Neuronal stem cell (in vitro differentiated cells): ENCODE data around the gene WWP2.

Experiments
- DNase-seq: peaks from one replicate; pipeline ENCODE4 v3.0.0-alpha.2; 2013; ENCODE audit warnings: low spot score
- H2AFZ ChIP-seq: one replicate; pipeline ENCODE4 v1.6.1; 2013; ENCODE audit warnings: mild to moderate bottlenecking, low read length, inconsistent platforms
- H2AK5ac ChIP-seq: 2 replicates; pipeline ENCODE4 v1.6.1; 2013; ENCODE audit warnings: low read depth, mild to moderate bottlenecking, inconsistent platforms, low read length, moderate library complexity, mixed read lengths
- H2BK120ac ChIP-seq: 2 replicates; pipeline ENCODE4 v1.6.1; 2013; ENCODE audit warnings: low read depth, mild to moderate bottlenecking, inconsistent platforms, low read length, moderate library complexity, mixed read lengths
- H2BK12ac ChIP-seq: one replicate; pipeline ENCODE4 v1.6.1; 2013; ENCODE audit warnings: low read length, inconsistent platforms
- H2BK15ac ChIP-seq: 2 replicates; pipeline ENCODE4 v1.6.1; 2013; ENCODE audit warnings: mild to moderate bottlenecking, low read length, inconsistent platforms, mixed read lengths
- H2BK5ac ChIP-seq: one replicate; pipeline ENCODE4 v1.6.1; 2013; ENCODE audit warnings: inconsistent platforms, mild to moderate bottlenecking, low read length, moderate library complexity
- H3K14ac ChIP-seq: one replicate; pipeline ENCODE4 v1.6.1; 2013; ENCODE audit warnings: low read length, inconsistent platforms
- H3K18ac ChIP-seq: 2 replicates; pipeline ENCODE4 v1.6.1; 2013; ENCODE audit warnings: low read length, inconsistent platforms
- H3K23ac ChIP-seq: 2 replicates; pipeline ENCODE4 v1.6.1; 2013; ENCODE audit warnings: low read depth, mild to moderate bottlenecking, mixed read lengths, low read length, inconsistent platforms; ENCODE audit not compliant: poor library complexity
- H3K27ac ChIP-seq: replicated peaks from 3 replicates; pipeline ENCODE4 v1.5.1; 2013; ENCODE audit warnings: low read length, inconsistent platforms
- H3K27me3 ChIP-seq, 3 experiments: 2 replicates each; pipeline ENCODE4 v1.6.1; 2013; ENCODE audit warnings: low read length in 3 of 3, mild to moderate bottlenecking in 2 of 3, inconsistent platforms in 1 of 3, low read depth in 1 of 3, mixed read lengths in 1 of 3, moderate library complexity in 1 of 3; ENCODE audit not compliant: control insufficient read depth in 3 of 3, insufficient read depth in 3 of 3
- H3K36me3 ChIP-seq, 2 donors: replicated peaks in 1 of 2; 2 replicates each; pipeline ENCODE4 v1.6.1; 2013; ENCODE audit warnings: low read length in 2 of 2; ENCODE audit not compliant: control insufficient read depth in 2 of 2, insufficient read depth in 2 of 2
- H3K4ac ChIP-seq: 2 replicates; pipeline ENCODE4 v1.6.1; 2013; ENCODE audit warnings: inconsistent platforms, mild to moderate bottlenecking, low read length, moderate library complexity
- H3K4me1 ChIP-seq, 2 donors: 1 replicate in 1 of 2; 2 replicates in 1 of 2; pipeline ENCODE4 v1.6.1; 2013; ENCODE audit warnings: low read length in 2 of 2, low read depth in 1 of 2; ENCODE audit not compliant: control insufficient read depth in 2 of 2, insufficient read depth in 1 of 2
- H3K4me2 ChIP-seq: one replicate; pipeline ENCODE4 v1.6.1; 2013; ENCODE audit warnings: mild to moderate bottlenecking, low read length, inconsistent platforms; ENCODE audit not compliant: insufficient read depth, poor library complexity, severe bottlenecking
- H3K4me3 ChIP-seq, 2 donors: 2 replicates each; pipeline ENCODE4 v1.5.1; 2013; ENCODE audit warnings: low read length in 2 of 2, mild to moderate bottlenecking in 2 of 2, inconsistent platforms in 1 of 2, moderate library complexity in 1 of 2
- H3K79me1 ChIP-seq: one replicate; pipeline ENCODE4 v1.6.1; 2013; ENCODE audit warnings: low read depth, mild to moderate bottlenecking, inconsistent platforms, low read length, moderate library complexity
- H3K9ac ChIP-seq: one replicate; pipeline ENCODE4 v1.6.1; 2013; ENCODE audit warnings: mild to moderate bottlenecking, low read depth, low read length, inconsistent platforms; ENCODE audit not compliant: poor library complexity
- H3K9me3 ChIP-seq, 2 donors: replicated peaks in 1 of 2; 2 replicates each; pipeline versions ENCODE3 to v1.6.1; 2013; ENCODE audit warnings: low read length in 2 of 2, mild to moderate bottlenecking in 2 of 2, inconsistent platforms in 1 of 2, low read depth in 1 of 2, mixed read lengths in 1 of 2, moderate library complexity in 1 of 2; ENCODE audit not compliant: control insufficient read depth in 2 of 2, insufficient read depth in 1 of 2
- H4K8ac ChIP-seq: one replicate; pipeline ENCODE4 v1.6.1; 2013; ENCODE audit warnings: low read depth, mild to moderate bottlenecking, inconsistent platforms, low read length, moderate library complexity
- H4K91ac ChIP-seq: one replicate; pipeline ENCODE4 v1.6.1; 2013; ENCODE audit warnings: low read length, low read depth, mild to moderate bottlenecking, inconsistent platforms; ENCODE audit not compliant: poor library complexity
- WGBS, 2 donors: extraction: QIAGEN DNeasy Blood & Tissue Kit; methylation state at CpG; one replicate each; pipeline ENCODE4 v1.1.7; 2013; ENCODE audit warnings: missing lambda C conversion rate in 2 of 2, mixed read lengths in 1 of 2; ENCODE audit not compliant: insufficient read length in 2 of 2, insufficient replicate concordance in 1 of 2; ENCODE audit errors: extremely low coverage in 2 of 2; 5-methylcytosine and 5-hydroxymethylcytosine counted together

WWP2 gene

DNA sequence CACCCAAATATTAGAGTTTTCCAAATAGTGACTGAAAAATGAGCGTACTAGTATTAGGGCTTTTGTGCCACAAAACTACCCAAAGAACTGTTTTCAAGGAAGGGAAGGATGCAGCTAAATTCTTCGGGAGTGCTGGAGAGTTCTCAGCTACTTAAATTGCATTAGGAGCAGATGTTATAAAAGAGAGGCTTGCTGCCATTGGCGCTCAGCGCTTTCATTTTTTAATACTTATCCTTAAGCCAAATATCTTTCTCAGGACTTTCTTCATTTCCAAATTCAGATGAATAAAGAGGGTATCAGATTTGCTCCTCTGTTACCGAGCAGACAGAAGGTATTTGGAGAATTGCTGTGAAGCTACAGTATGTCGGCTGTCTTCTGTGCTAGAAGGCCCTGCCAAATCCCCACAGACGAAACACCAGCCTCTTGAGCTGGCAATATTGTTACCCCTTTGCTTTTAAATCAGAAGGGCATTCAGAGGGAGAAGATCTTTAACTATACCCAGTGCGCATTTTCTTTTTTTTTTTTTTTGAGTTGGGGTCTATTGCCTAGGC lies 141.8 kb downstream of the WWP2 start:
- no peak overlapping the region for H3K23ac ChIP-seq
- H3K4me3 ChIP-seq: no peak overlapping the region
- H2BK120ac ChIP-seq: no peak overlapping the region
- peaks cover 0 to 5% of the 10 kb centered on the region in 2 donors for H3K36me3 ChIP-seq
- no peak overlapping the region for H3K4me2 ChIP-seq
- no peak overlapping the region for H2BK15ac ChIP-seq
- H3K27ac ChIP-seq: no peak overlapping the region
- no CpG with 5 or more reads among the region's 8 CpGs for WGBS, 2 donors
- no peak overlapping the region for H2BK5ac ChIP-seq
- H3K27me3 ChIP-seq: no peaks in the 10 kb centered on the region
- DNase-seq: no peak
- peaks cover 0 to 9% of the 10 kb centered on the region in 2 donors for H3K9me3 ChIP-seq
- no peak overlapping the region for H2BK12ac ChIP-seq
- no peak overlapping the region for H2AFZ ChIP-seq
- H3K14ac ChIP-seq: no peak overlapping the region
- no peak overlapping the region for H2AK5ac ChIP-seq
- no peaks in the 10 kb centered on the region for H3K4me1 ChIP-seq
- no peaks in the 10 kb centered on the region for H3K79me1 ChIP-seq
- H3K4ac ChIP-seq: no peak overlapping the region
- H4K8ac ChIP-seq: no peak overlapping the region
- no peak overlapping the region for H3K9ac ChIP-seq
- H4K91ac ChIP-seq: no peak overlapping the region
- no peak overlapping the region for H3K18ac ChIP-seq

DNA sequence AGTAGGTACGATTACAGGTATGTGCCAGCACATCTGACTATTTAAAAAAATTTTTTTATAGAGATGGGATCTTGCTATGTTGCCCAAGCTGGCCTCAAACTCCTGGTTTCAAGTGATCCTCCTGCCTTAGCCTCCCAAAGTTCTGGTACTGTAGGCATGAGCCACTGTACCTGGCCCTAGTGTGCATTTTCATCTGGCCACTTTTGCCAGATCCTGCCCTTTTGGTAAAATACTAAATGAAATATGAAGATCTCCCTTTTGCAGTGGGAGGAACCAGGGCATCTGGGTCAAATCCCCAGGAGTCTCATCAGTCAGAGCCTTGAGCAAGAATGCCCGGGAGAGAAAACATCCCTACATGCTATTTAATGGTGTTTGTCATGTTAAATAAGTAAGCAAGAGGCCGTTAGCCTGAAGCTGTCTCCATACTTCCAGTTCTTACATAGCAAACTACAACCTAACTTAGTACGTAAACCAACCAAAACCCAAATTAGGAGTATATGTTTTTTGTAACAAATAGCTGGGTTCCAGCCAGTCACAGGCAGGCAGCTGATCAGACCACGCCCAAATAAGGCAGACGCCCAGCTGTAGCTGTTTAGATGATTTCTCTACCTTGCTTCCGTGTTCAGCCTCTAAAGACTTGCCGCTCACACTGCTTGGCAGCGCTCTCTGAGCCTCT lies 142.5 kb downstream of the WWP2 start:
- Histone ChIP-seq H3K79me1 (no peaks in the 10 kb centered on the region), H3K23ac (no peak overlapping the region), H2BK15ac (no peak overlapping the region), H3K4me2 (no peak overlapping the region), H3K27ac (no peak overlapping the region), H3K4ac (no peak overlapping the region), H3K4me1 (no peaks in the 10 kb centered on the region), H2AFZ (no peak overlapping the region), H3K4me3 (no peak overlapping the region), H2BK5ac (no peak overlapping the region), H2AK5ac (no peak overlapping the region), H3K18ac (no peak overlapping the region), H2BK120ac (no peak overlapping the region), H4K91ac (no peak overlapping the region), H3K36me3 (peaks cover 0 to 12% of the 10 kb centered on the region in 2 donors), H2BK12ac (no peak overlapping the region), H4K8ac (no peak overlapping the region), H3K14ac (no peak overlapping the region), H3K9ac (no peak overlapping the region), H3K27me3 (no peaks in the 10 kb centered on the region), H3K9me3 (peaks cover 0 to 9% of the 10 kb centered on the region in 2 donors)
- WGBS, 2 donors: no CpG with 5 or more reads among the region's 9 CpGs
- DNase-seq: no peak

DNA sequence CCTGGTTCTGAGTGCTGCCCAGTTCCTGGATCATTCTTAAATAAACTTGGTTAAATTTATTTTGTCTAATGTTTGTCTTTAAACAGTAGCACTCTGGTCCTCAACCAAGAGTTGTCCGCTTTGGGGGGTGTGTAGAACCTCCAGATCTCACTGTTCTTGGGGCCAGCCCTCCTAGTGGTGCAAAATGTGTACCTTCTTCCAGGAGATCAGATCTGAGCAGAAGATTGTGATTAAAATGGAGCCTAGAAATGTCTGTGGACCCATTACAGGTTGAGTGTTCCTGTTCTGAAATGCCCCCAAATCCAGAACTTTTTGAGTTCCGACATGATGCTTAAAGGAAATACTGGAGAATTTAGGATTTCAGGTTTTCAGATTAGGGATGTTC lies 143.0 kb downstream of the WWP2 start:
- no peak for DNase-seq
- Histone ChIP-seq H3K4me2 (no peak overlapping the region), H4K91ac (no peak overlapping the region), H3K9me3 (peaks cover 0 to 9% of the 10 kb centered on the region in 2 donors), H3K18ac (no peak overlapping the region), H3K4me3 (no peak overlapping the region), H2BK15ac (no peak overlapping the region), H2AK5ac (no peak overlapping the region), H2BK5ac (no peak overlapping the region), H3K79me1 (no peaks in the 10 kb centered on the region), H3K36me3 (peaks cover 0 to 16% of the 10 kb centered on the region in 2 donors), H3K4ac (no peak overlapping the region), H2BK120ac (no peak overlapping the region), H3K27ac (no peak overlapping the region), H3K14ac (no peak overlapping the region), H2AFZ (no peak overlapping the region), H3K27me3 (no peaks in the 10 kb centered on the region), H3K4me1 (no peaks in the 10 kb centered on the region), H4K8ac (no peak overlapping the region), H3K9ac (no peak overlapping the region), H3K23ac (no peak overlapping the region), H2BK12ac (no peak overlapping the region)
- WGBS, 2 donors: no CpG with 5 or more reads among the region's 2 CpGs

DNA sequence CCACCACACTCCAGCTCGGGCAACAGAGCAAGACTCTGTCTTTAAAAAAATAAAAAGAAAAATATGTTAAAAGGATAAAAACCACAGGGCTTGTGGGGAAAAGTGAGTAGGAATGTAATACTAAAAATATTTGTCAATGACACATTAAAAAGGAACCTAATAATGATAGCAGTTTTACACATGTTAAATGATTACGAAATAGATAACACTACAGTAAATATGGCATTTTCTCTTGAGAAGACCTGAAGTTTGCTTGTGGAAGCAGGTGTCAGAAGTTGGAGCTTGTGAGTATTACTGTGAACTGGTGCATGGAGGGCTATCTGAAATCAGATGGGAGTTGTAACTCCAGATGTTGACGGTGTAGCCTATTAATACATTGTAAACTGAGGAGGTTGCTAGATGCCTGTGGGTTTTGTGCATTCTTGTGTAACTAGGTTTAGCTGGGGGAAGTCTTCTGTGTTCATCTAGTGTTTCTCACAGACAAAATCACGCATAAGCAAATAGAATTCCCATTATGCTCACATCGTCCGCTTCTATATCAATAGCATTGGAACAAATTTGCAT lies 144.8 kb downstream of the WWP2 start:
- Histone ChIP-seq H2AK5ac (no peak overlapping the region), H3K9me3 (peaks cover 0 to 9% of the 10 kb centered on the region in 2 donors), H2BK120ac (no peak overlapping the region), H3K18ac (no peak overlapping the region), H2BK5ac (no peak overlapping the region), H3K27ac (no peak overlapping the region), H3K4me1 (no peaks in the 10 kb centered on the region), H4K91ac (no peak overlapping the region), H3K36me3 (peaks cover 0 to 16% of the 10 kb centered on the region in 2 donors), H3K79me1 (no peaks in the 10 kb centered on the region), H3K9ac (no peak overlapping the region), H3K14ac (no peak overlapping the region), H3K23ac (no peak overlapping the region), H3K4ac (no peak overlapping the region), H3K4me3 (no peak overlapping the region), H2BK12ac (no peak overlapping the region), H3K27me3 (no peaks in the 10 kb centered on the region), H2AFZ (no peak overlapping the region), H4K8ac (no peak overlapping the region), H3K4me2 (no peak overlapping the region), H2BK15ac (no peak overlapping the region)
- no CpG with 5 or more reads among the region's 6 CpGs for WGBS, 2 donors
- no peak for DNase-seq
